ENCODE results near the gene TOX2.

- no peak for TF ChIP-seq FOXM1 (IDR thresholded peaks at IDR 0.05; ENCODE audit: borderline replicate concordance)
- no peak for TF ChIP-seq TARDBP (IDR thresholded peaks at IDR 0.05)
- TF ChIP-seq SP1 (IDR thresholded peaks at IDR 0.05), result no peak
- TF ChIP-seq NFRKB (IDR thresholded peaks at IDR 0.05), result no peak
- no peak for TF ChIP-seq BHLHE40 (IDR thresholded peaks at IDR 0.05; ENCODE audit: borderline replicate concordance)
- no peak for TF ChIP-seq CTBP1 (IDR thresholded peaks at IDR 0.05; ENCODE audit: borderline replicate concordance)
- no peak for TF ChIP-seq PKNOX1 (IDR thresholded peaks at IDR 0.05)
- no peak for TF ChIP-seq FOXK2 (IDR thresholded peaks at IDR 0.05)
- no peak for TF ChIP-seq ARNT (IDR thresholded peaks at IDR 0.05)
- no peak for TF ChIP-seq ZNF384 (IDR thresholded peaks at IDR 0.05)
- TF ChIP-seq ELF4 (IDR thresholded peaks at IDR 0.05), result no peak
- TF ChIP-seq FOXA1 (IDR thresholded peaks at IDR 0.05), result no peak
Measured at GRCh38 chr20:43961541-43962471, 47.2 kb downstream of the TOX2 start.
